Activated CD8-positive, alpha-beta memory T cell treated with anti-CD3 and anti-CD28 coated beads, Interleukin-2, amount 50 U/mL, for 1 hour (primary cell): Measurements from ENCODE around the gene PHACTR2.
"Not testable (repeated sequence)": the region's sequence is repeated elsewhere in the genome, so short reads cannot be mapped to it uniquely, and the experiment has no call there.

ENCODE experiments used
- DNase-seq: peaks from one replicate; pipeline ENCODE4 v3.0.0-alpha.2; 2020; ENCODE audit errors: extremely low read depth

The PHACTR2 gene

GRCh38 chr6:143698759-143699429 is 21.1 kb downstream of the PHACTR2 start:
- no peak for DNase-seq

GRCh38 chr6:143699430-143699825 is 21.7 kb downstream of the PHACTR2 start:
- no peak for DNase-seq

GRCh38 chr6:143700684-143701348 is 23.1 kb downstream of the PHACTR2 start:
- no peak for DNase-seq

- no peak for DNase-seq
Observed at GRCh38 chr6:143701349-143702234, 23.8 kb downstream of the PHACTR2 start.

- no peak for DNase-seq
Observed at GRCh38 chr6:143705569-143705968, 27.8 kb downstream of the PHACTR2 start.

GRCh38 chr6:143707697-143708096 is 29.9 kb downstream of the PHACTR2 start:
- no peak for DNase-seq

GRCh38 chr6:143708889-143709288 is 31.1 kb downstream of the PHACTR2 start:
- no peak for DNase-seq

GRCh38 chr6:143711714-143712113 is 33.9 kb downstream of the PHACTR2 start:
- DNase-seq: no peak

- DNase-seq: no peak
Observed at GRCh38 chr6:143718472-143718871, 40.7 kb downstream of the PHACTR2 start.

- no peak for DNase-seq
Observed at GRCh38 chr6:143721642-143722041, 43.9 kb downstream of the PHACTR2 start.

GRCh38 chr6:143724876-143725275 is 47.1 kb downstream of the PHACTR2 start:
- no peak for DNase-seq

- no peak for DNase-seq
Observed at GRCh38 chr6:143726015-143726647, 48.4 kb downstream of the PHACTR2 start.

- no peak for DNase-seq
Observed at GRCh38 chr6:143727035-143727434, 49.3 kb downstream of the PHACTR2 start.

GRCh38 chr6:143731789-143732188 is 54.0 kb downstream of the PHACTR2 start:
- no peak for DNase-seq

GRCh38 chr6:143732536-143732935 is 54.8 kb downstream of the PHACTR2 start:
- DNase-seq: no peak

GRCh38 chr6:143733510-143733909 is 55.7 kb downstream of the PHACTR2 start:
- no peak for DNase-seq

- DNase-seq: no peak
Observed at GRCh38 chr6:143734641-143735063, 56.9 kb downstream of the PHACTR2 start.

GRCh38 chr6:143738072-143738690 is 60.4 kb downstream of the PHACTR2 start:
- not testable (repeated sequence) for DNase-seq

GRCh38 chr6:143739341-143739851 is 61.6 kb downstream of the PHACTR2 start:
- DNase-seq: no peak

- DNase-seq: no peak
Observed at GRCh38 chr6:143740213-143740612, 62.4 kb downstream of the PHACTR2 start.

GRCh38 chr6:143741480-143741879 is 63.7 kb downstream of the PHACTR2 start:
- no peak for DNase-seq
